Activated CD4-positive, alpha-beta T cell treated with anti-CD3 and anti-CD28 coated beads, Interleukin-2, amount 10 ng/mL, durations not matched to agents 7 days and 5 days (primary cell): ENCODE measurements around the gene CDH4. TPM values are rescaled to one million over a fixed set of nuclear protein-coding genes. Genes with fewer than 3 reads are reported as not detected.

ENCODE experiments used
- CTCF ChIA-PET: fragments of 350-600 bp; sonication (Branson Sonifier 250); formaldehyde crosslinking; loops from one replicate; lab custom pipeline; 2021; ENCODE audit warnings: antibody characterized with exemption; lab: Charles Lee
- POLR2A ChIA-PET: fragments of 350-600 bp; sonication (Branson Sonifier 250); formaldehyde crosslinking; loops from one replicate; lab custom pipeline; 2021; ENCODE audit warnings: antibody characterized with exemption; lab: Charles Lee
- DNase-seq: peaks from one replicate; pipeline ENCODE4 v3.0.0-alpha.2; 2020
- H3K27ac Mint-ChIP-seq: one replicate; pipeline ENCODE4 v1.8.0; 2021; ENCODE audit warnings: mild to moderate bottlenecking, moderate library complexity, mixed read lengths
- H3K27me3 Mint-ChIP-seq: one replicate; pipeline ENCODE4 v1.8.0; 2021; ENCODE audit warnings: mixed read lengths
- H3K36me3 Mint-ChIP-seq: one replicate; pipeline ENCODE4 v1.8.0; 2021; ENCODE audit warnings: low read depth, mixed read lengths
- H3K4me1 Mint-ChIP-seq: one replicate; pipeline ENCODE4 v1.8.0; 2021; ENCODE audit warnings: mixed read lengths
- H3K4me3 Mint-ChIP-seq: one replicate; pipeline ENCODE4 v1.8.0; 2021; ENCODE audit warnings: mild to moderate bottlenecking, moderate library complexity, mixed read lengths
- H3K9me3 Mint-ChIP-seq: one replicate; pipeline ENCODE4 v1.8.0; 2021; ENCODE audit warnings: mixed read lengths
- total RNA-seq, 2 experiments: library from RNA; stranded (reverse); gene quantifications; one replicate each; pipeline ENCODE4 v1.2.3, GENCODE V29; 2021

The CDH4 gene
- total RNA-seq, 2 experiments from 2014 or later: not detected

GRCh38 chr20:61407561-61407960 is 155.5 kb downstream of the CDH4 start:
- no peaks in the 10 kb centered on the region for H3K36me3 Mint-ChIP-seq
- POLR2A ChIA-PET: no interaction called here

GRCh38 chr20:61408951-61409740 is 157.1 kb downstream of the CDH4 start:
- POLR2A ChIA-PET: no interaction called here
- peaks cover 14% of the 10 kb centered on the region for H3K9me3 Mint-ChIP-seq
- H3K27ac Mint-ChIP-seq: no peak overlapping the region
- no peaks in the 10 kb centered on the region for H3K27me3 Mint-ChIP-seq
- no peak for DNase-seq
- H3K4me1 Mint-ChIP-seq: no peaks in the 10 kb centered on the region
- CTCF ChIA-PET: no interaction called here
- no peak overlapping the region for H3K4me3 Mint-ChIP-seq
- H3K36me3 Mint-ChIP-seq: no peaks in the 10 kb centered on the region

More at GRCh38 chr20:61407561-61407960, 155.5 kb downstream of the CDH4 start:
- no peak for DNase-seq
- H3K27ac Mint-ChIP-seq: no peak overlapping the region
- H3K27me3 Mint-ChIP-seq: no peaks in the 10 kb centered on the region
- CTCF ChIA-PET: no interaction called here
- H3K4me3 Mint-ChIP-seq: no peak overlapping the region
- H3K9me3 Mint-ChIP-seq: peaks cover 11% of the 10 kb centered on the region
- H3K4me1 Mint-ChIP-seq: no peaks in the 10 kb centered on the region

- Mint-ChIP-seq H3K4me3 (no peak overlapping the region), H3K4me1 (no peaks in the 10 kb centered on the region), H3K36me3 (no peaks in the 10 kb centered on the region), H3K27ac (no peak overlapping the region), H3K9me3 (peaks cover 8% of the 10 kb centered on the region), H3K27me3 (no peaks in the 10 kb centered on the region)
- ChIA-PET CTCF (no interaction called here), POLR2A (no interaction called here)
- no peak for DNase-seq
These were observed 159.7 kb downstream of the CDH4 start for GRCh38 chr20:61411743-61412142.

- H3K36me3 Mint-ChIP-seq: no peaks in the 10 kb centered on the region
- peaks cover 3% of the 10 kb centered on the region for H3K9me3 Mint-ChIP-seq
- H3K4me3 Mint-ChIP-seq: no peak overlapping the region
- H3K4me1 Mint-ChIP-seq: no peaks in the 10 kb centered on the region
- no peak overlapping the region for H3K27ac Mint-ChIP-seq
- no peaks in the 10 kb centered on the region for H3K27me3 Mint-ChIP-seq
- POLR2A ChIA-PET: no interaction called here
- DNase-seq: no peak
- CTCF ChIA-PET: no interaction called here
These were observed 161.7 kb downstream of the CDH4 start for GRCh38 chr20:61413752-61414151.

- no peak for DNase-seq
- Mint-ChIP-seq H3K36me3 (no peaks in the 10 kb centered on the region), H3K4me1 (no peaks in the 10 kb centered on the region), H3K4me3 (no peak overlapping the region), H3K27me3 (no peaks in the 10 kb centered on the region), H3K27ac (no peak overlapping the region), H3K9me3 (peaks cover 3% of the 10 kb centered on the region)
- CTCF ChIA-PET: no interaction called here
- POLR2A ChIA-PET: no interaction called here
These were observed 162.5 kb downstream of the CDH4 start for GRCh38 chr20:61414455-61414991.

GRCh38 chr20:61416546-61416945 is 164.5 kb downstream of the CDH4 start:
- H3K27ac Mint-ChIP-seq: no peak overlapping the region
- ChIA-PET CTCF (no interaction called here), POLR2A (no interaction called here)
- no peaks in the 10 kb centered on the region for H3K27me3 Mint-ChIP-seq
- no peaks in the 10 kb centered on the region for H3K4me1 Mint-ChIP-seq
- no peak overlapping the region for H3K4me3 Mint-ChIP-seq
- peaks cover 3% of the 10 kb centered on the region for H3K9me3 Mint-ChIP-seq
- no peak for DNase-seq
- H3K36me3 Mint-ChIP-seq: no peaks in the 10 kb centered on the region

- Mint-ChIP-seq H3K27me3 (no peaks in the 10 kb centered on the region), H3K4me1 (no peaks in the 10 kb centered on the region), H3K4me3 (no peak overlapping the region), H3K36me3 (no peaks in the 10 kb centered on the region), H3K27ac (no peak overlapping the region), H3K9me3 (peaks cover 3% of the 10 kb centered on the region)
- POLR2A ChIA-PET: no interaction called here
- no peak for DNase-seq
- CTCF ChIA-PET: no interaction called here
These were observed 165.3 kb downstream of the CDH4 start for GRCh38 chr20:61417221-61417941.

- no peak for DNase-seq
- Mint-ChIP-seq H3K27me3 (no peaks in the 10 kb centered on the region), H3K36me3 (no peaks in the 10 kb centered on the region), H3K9me3 (no peaks in the 10 kb centered on the region), H3K4me3 (no peak overlapping the region), H3K27ac (no peak overlapping the region), H3K4me1 (no peaks in the 10 kb centered on the region)
- CTCF ChIA-PET: no interaction called here
- POLR2A ChIA-PET: no interaction called here
These were observed 166.9 kb downstream of the CDH4 start for GRCh38 chr20:61419010-61419409.

- H3K4me1 Mint-ChIP-seq: no peaks in the 10 kb centered on the region
- H3K4me3 Mint-ChIP-seq: no peak overlapping the region
- H3K36me3 Mint-ChIP-seq: no peaks in the 10 kb centered on the region
- no peaks in the 10 kb centered on the region for H3K9me3 Mint-ChIP-seq
- no peak overlapping the region for H3K27ac Mint-ChIP-seq
- no peaks in the 10 kb centered on the region for H3K27me3 Mint-ChIP-seq
- CTCF ChIA-PET: interaction anchor here (0.5 kb wide), 1 partner anchor 946 kb away, joined by 3 read pairs; no protein-coding TSS in a partner anchor
- DNase-seq: no peak
- POLR2A ChIA-PET: no interaction called here
These were observed 167.4 kb downstream of the CDH4 start for GRCh38 chr20:61419501-61419900.

- no peaks in the 10 kb centered on the region for H3K4me1 Mint-ChIP-seq
- no peak overlapping the region for H3K4me3 Mint-ChIP-seq
- H3K9me3 Mint-ChIP-seq: no peaks in the 10 kb centered on the region
- no peak for DNase-seq
- ChIA-PET CTCF (interaction anchor here (0.5 kb wide), 1 partner anchor 947 kb away, joined by 3 read pairs; no protein-coding TSS in a partner anchor), POLR2A (no interaction called here)
- H3K27ac Mint-ChIP-seq: no peak overlapping the region
- no peaks in the 10 kb centered on the region for H3K27me3 Mint-ChIP-seq
- H3K36me3 Mint-ChIP-seq: no peaks in the 10 kb centered on the region
These were observed 168.0 kb downstream of the CDH4 start for GRCh38 chr20:61420056-61420455.

- DNase-seq: no peak
- no peaks in the 10 kb centered on the region for H3K36me3 Mint-ChIP-seq
- H3K27me3 Mint-ChIP-seq: no peaks in the 10 kb centered on the region
- ChIA-PET POLR2A (no interaction called here), CTCF (no interaction called here)
- H3K27ac Mint-ChIP-seq: no peak overlapping the region
- H3K9me3 Mint-ChIP-seq: no peaks in the 10 kb centered on the region
- H3K4me1 Mint-ChIP-seq: no peaks in the 10 kb centered on the region
- H3K4me3 Mint-ChIP-seq: no peak overlapping the region
These were observed 168.7 kb downstream of the CDH4 start for GRCh38 chr20:61420781-61421180.

GRCh38 chr20:61422636-61423425 is 170.8 kb downstream of the CDH4 start:
- ChIA-PET CTCF (no interaction called here), POLR2A (no interaction called here)
- Mint-ChIP-seq H3K4me3 (no peak overlapping the region), H3K27ac (no peak overlapping the region), H3K9me3 (no peaks in the 10 kb centered on the region), H3K4me1 (no peaks in the 10 kb centered on the region), H3K27me3 (no peaks in the 10 kb centered on the region), H3K36me3 (no peaks in the 10 kb centered on the region)
- DNase-seq: no peak
